Measurements from ENCODE around the gene SYT2.
"Not testable (repeated sequence)": the region's sequence is repeated elsewhere in the genome, so short reads cannot be mapped to it uniquely, and the experiment has no call there.

Gene SYT2

GRCh38 chr1:202638701-202639305, 71.5 kb downstream of the SYT2 start:
- DNase-seq = not testable (repeated sequence)

GRCh38 chr1:202638019-202638700, 72.1 kb downstream of the SYT2 start:
- no peak for DNase-seq

GRCh38 chr1:202637321-202638018, 72.8 kb downstream of the SYT2 start:
- not testable (repeated sequence) for DNase-seq

- not testable (repeated sequence) for DNase-seq
Observed at GRCh38 chr1:202636171-202636570, 74.1 kb downstream of the SYT2 start.

GRCh38 chr1:202632241-202632640, 78.0 kb downstream of the SYT2 start:
- DNase-seq = no peak

GRCh38 chr1:202631076-202631923, 79.0 kb downstream of the SYT2 start:
- no peak for DNase-seq

- no peak for DNase-seq
Observed at GRCh38 chr1:202630541-202630940, 79.7 kb downstream of the SYT2 start.

- not testable (repeated sequence) for DNase-seq
Observed at GRCh38 chr1:202630096-202630495, 80.2 kb downstream of the SYT2 start.

- DNase-seq = not testable (repeated sequence)
Observed at GRCh38 chr1:202629257-202629811, 80.9 kb downstream of the SYT2 start.

GRCh38 chr1:202628646-202629215, 81.5 kb downstream of the SYT2 start:
- no peak for DNase-seq

GRCh38 chr1:202627841-202628565, 82.3 kb downstream of the SYT2 start:
- no peak for DNase-seq

GRCh38 chr1:202627036-202627435, 83.2 kb downstream of the SYT2 start:
- not testable (repeated sequence) for DNase-seq

- peak; percentile 18 to 51 for DNase-seq
Observed at GRCh38 chr1:202625416-202626360, 84.6 kb downstream of the SYT2 start.

GRCh38 chr1:202624781-202625108, 85.5 kb downstream of the SYT2 start:
- DNase-seq = no peak

GRCh38 chr1:202624088-202624780, 86.0 kb downstream of the SYT2 start:
- no peak for DNase-seq

- not testable (repeated sequence) for DNase-seq
Observed at GRCh38 chr1:202623476-202623875, 86.8 kb downstream of the SYT2 start.

- no peak for DNase-seq
Observed at GRCh38 chr1:202623075-202623474, 87.2 kb downstream of the SYT2 start.

- DNase-seq = no peak
Observed at GRCh38 chr1:202622388-202622787, 87.9 kb downstream of the SYT2 start.

GRCh38 chr1:202621446-202621845, 88.8 kb downstream of the SYT2 start:
- DNase-seq = no peak

GRCh38 chr1:202620036-202620435, 90.2 kb downstream of the SYT2 start:
- not testable (repeated sequence) for DNase-seq
